22Rv1 (cell line): ENCODE data around the gene TCF7L1.

Source experiments
- CTCF ChIP-seq: fragments of 450-650 bp; IDR thresholded peaks from 2 replicates; pipeline ENCODE4 v1.5.1; 2017; ENCODE audit warnings: mild to moderate bottlenecking
- ZFX ChIP-seq: fragments of 450-650 bp; IDR thresholded peaks from 2 replicates; pipeline ENCODE4 v1.6.1; 2017; ENCODE audit warnings: antibody characterized with exemption, borderline replicate concordance

GRCh38 chr2:85329181-85329651 is 196.0 kb downstream of the TCF7L1 start:
- TF ChIP-seq CTCF (no peak), ZFX (no peak)
